IMR-90 (cell line): ENCODE data around the gene ROCK2. TPM values are rescaled to one million over a fixed set of nuclear protein-coding genes. Genes with fewer than 3 reads are reported as not detected.

Experiments used
- ATAC-seq: fragments of 200-7000 bp; cut with Tn5 transposase; 2 replicates; pipeline ENCODE4 v1.9.1; 2020; ENCODE audit warnings: low read depth, mild to moderate bottlenecking, moderate library complexity
- BruUV-seq: library from RNA; stranded (reverse); fragments of 400-500 nt; replicated peaks from 2 replicates; lab custom pipeline; 2021; lab: Mats Ljungman, UMichigan
- CTCF ChIA-PET: fragments of 300-600 bp; formaldehyde crosslinking; extraction: SDS; loops from one replicate; lab custom pipeline; 2021; ENCODE audit warnings: antibody characterized with exemption; lab: Yijun Ruan, JAX
- POLR2A ChIA-PET: fragments of 300-600 bp; sonication (Branson Sonifier 250); formaldehyde crosslinking; loops from one replicate; lab custom pipeline; 2022; ENCODE audit warnings: antibody characterized with exemption; ENCODE audit not compliant: unreplicated experiment; lab: Charles Lee
- DNase-seq: peaks from one replicate; pipeline ENCODE4 v3.0.0; 2013
- H2AFZ ChIP-seq: replicated peaks from 2 replicates; pipeline ENCODE3; 2013; ENCODE audit warnings: low read length, mild to moderate bottlenecking; ENCODE audit not compliant: poor library complexity
- H2AK5ac ChIP-seq: 2 replicates; pipeline ENCODE4 v1.6.1; 2013; ENCODE audit warnings: low read depth, low read length, inconsistent platforms
- H2AK9ac ChIP-seq: replicated peaks from 2 replicates; pipeline ENCODE3; 2013; ENCODE audit warnings: mild to moderate bottlenecking, low read depth, low read length, moderate library complexity; ENCODE audit not compliant: poor library complexity
- H2BK120ac ChIP-seq: 2 replicates; pipeline ENCODE4 v1.6.1; 2013; ENCODE audit warnings: low read depth, low read length, inconsistent platforms
- H2BK15ac ChIP-seq: 3 replicates; pipeline ENCODE4 v1.6.1; 2013; ENCODE audit warnings: low read depth, low read length, inconsistent platforms
- H2BK20ac ChIP-seq: 2 replicates; pipeline ENCODE4 v1.6.1; 2013; ENCODE audit warnings: low read depth, mild to moderate bottlenecking, inconsistent platforms, low read length, moderate library complexity
- H2BK5ac ChIP-seq: 2 replicates; pipeline ENCODE4 v1.6.1; 2013; ENCODE audit warnings: mild to moderate bottlenecking, low read depth, low read length, inconsistent platforms; ENCODE audit not compliant: poor library complexity, severe bottlenecking
- H3K14ac ChIP-seq: replicated peaks from 2 replicates; pipeline ENCODE4 v1.6.1; 2013; ENCODE audit warnings: low read depth, low read length, inconsistent platforms
- H3K18ac ChIP-seq: 2 replicates; pipeline ENCODE4 v1.6.1; 2013; ENCODE audit warnings: low read depth, low read length, control low read depth
- H3K23ac ChIP-seq: 2 replicates; pipeline ENCODE4 v1.6.1; 2013; ENCODE audit warnings: low read depth, low read length, inconsistent platforms
- H3K27ac ChIP-seq: 2 replicates; pipeline ENCODE4 v1.5.1; 2013; ENCODE audit warnings: mild to moderate bottlenecking, control low read depth, low read length; ENCODE audit not compliant: insufficient read depth
- H3K27me3 ChIP-seq: 2 replicates; pipeline ENCODE4 v1.6.1; 2013; ENCODE audit warnings: low read length; ENCODE audit not compliant: control insufficient read depth, insufficient read depth
- H3K36me3 ChIP-seq: 2 replicates; pipeline ENCODE4 v1.6.1; 2013; ENCODE audit warnings: low read length, mixed read lengths; ENCODE audit not compliant: control insufficient read depth, insufficient read depth
- H3K4ac ChIP-seq: 2 replicates; pipeline ENCODE4 v1.6.1; 2013; ENCODE audit warnings: low read depth, low read length, inconsistent platforms
- H3K4me1 ChIP-seq: 2 replicates; pipeline ENCODE4 v1.6.1; 2013; ENCODE audit warnings: low read length, mixed read lengths; ENCODE audit not compliant: control insufficient read depth, insufficient read depth
- H3K4me2 ChIP-seq: 2 replicates; pipeline ENCODE4 v1.6.1; 2013; ENCODE audit warnings: low read depth, mild to moderate bottlenecking, control low read depth, low read length, moderate library complexity
- H3K4me3 ChIP-seq: 2 replicates; pipeline ENCODE4 v1.5.1; 2013; ENCODE audit warnings: low read depth, mild to moderate bottlenecking, control low read depth, low read length, moderate library complexity; ENCODE audit not compliant: insufficient read depth
- H3K56ac ChIP-seq: 2 replicates; pipeline ENCODE4 v1.6.1; 2013; ENCODE audit warnings: low read length, inconsistent platforms; ENCODE audit not compliant: insufficient read depth; ENCODE audit errors: extremely low read depth
- H3K79me1 ChIP-seq, 2 experiments: 2 replicates each; pipeline ENCODE4 v1.6.1; 2013; ENCODE audit warnings: low read length in 2 of 2, inconsistent platforms in 1 of 2, low read depth in 1 of 2
- H3K9ac ChIP-seq: 2 replicates; pipeline ENCODE4 v1.6.1; 2013; ENCODE audit warnings: low read depth, low read length, control low read depth
- H3K9me1 ChIP-seq: 2 replicates; pipeline ENCODE4 v1.6.1; 2013; ENCODE audit warnings: low read length, inconsistent platforms; ENCODE audit not compliant: insufficient read depth
- H3K9me3 ChIP-seq: 2 replicates; pipeline ENCODE4 v1.6.1; 2013; ENCODE audit warnings: low read length; ENCODE audit not compliant: control insufficient read depth, insufficient read depth
- H4K20me1 ChIP-seq: 2 replicates; pipeline ENCODE4 v1.6.1; 2013; ENCODE audit warnings: low read length, inconsistent platforms; ENCODE audit not compliant: insufficient read depth
- H4K5ac ChIP-seq: 2 replicates; pipeline ENCODE4 v1.6.1; 2013; ENCODE audit warnings: mild to moderate bottlenecking, low read depth, low read length, control low read depth
- H4K8ac ChIP-seq, 2 experiments: 2 replicates each; pipeline ENCODE4 v1.6.1; 2013; ENCODE audit warnings: low read depth in 2 of 2, low read length in 2 of 2, control low read depth in 1 of 2, inconsistent platforms in 1 of 2
- H4K91ac ChIP-seq: 2 replicates; pipeline ENCODE4 v1.6.1; 2013; ENCODE audit warnings: low read depth, low read length, inconsistent platforms; ENCODE audit not compliant: insufficient read depth
- CHD1 ChIP-seq: IDR thresholded peaks from 2 replicates; pipeline ENCODE4 v1.6.1; 2012; ENCODE audit warnings: low read depth, low read length, improper control_type of control experiment
- WGBS, 2 experiments: methylation state at CpG; one replicate each; pipeline versions ENCODE4 v1.1.5 to v1.1.7; 2013; ENCODE audit warnings: missing lambda C conversion rate in 2 of 2; ENCODE audit not compliant: insufficient read length in 1 of 2; ENCODE audit errors: extremely low coverage in 2 of 2; 5-methylcytosine and 5-hydroxymethylcytosine counted together
- dilution Hi-C: fragments of 300-500 bp; cut with HindIII; formaldehyde crosslinking; loops from one replicate; pipeline ENCODE4 v1.14.3; 2018; ENCODE audit warnings: low sequenced_read_pairs; ENCODE audit not compliant: unreplicated experiment
- in situ Hi-C: fragments of 300-500 bp; cut with MboI; formaldehyde crosslinking; loops from 3 replicates; pipeline ENCODE4 v1.14.3; 2019; ENCODE audit warnings: low sequenced_read_pairs, inconsistent platforms, mixed read lengths
- intact Hi-C: fragments of 100-400 bp; cut with micrococcal nuclease; formaldehyde crosslinking; loops from 2 replicates; pipeline ENCODE4 v1.10.0; 2022
- polyA plus RNA-seq, 3 experiments: library from polyadenylated mRNA; depleted of rRNA; stranded (reverse); fragments of >200 nt; gene quantifications; 2 replicates each; pipeline ENCODE4 v1.2.3, GENCODE V29; 2012; ENCODE audit warnings: low replicate concordance in 1 of 3
- total RNA-seq: library from RNA; depleted of rRNA; stranded (reverse); fragments of >200 nt; gene quantifications from 2 replicates; pipeline ENCODE4 v1.2.3, GENCODE V29; 2012

Gene ROCK2
- total and polyA plus RNA-seq, 2 of the 4 experiments (the other 2 are of a cell fraction), result 9.0 to 28.3 TPM

- DNase-seq, result no peak
- no peak overlapping the region for H3K18ac ChIP-seq
- intact Hi-C loops, result no loop called here
These were observed 8.5 kb upstream of the ROCK2 start for GRCh38 chr2:11352781-11353537.

More at GRCh38 chr2:11352781-11353537, 8.5 kb upstream of the ROCK2 start:
- no TSS peak for BruUV-seq
- Histone ChIP-seq H3K9me3 (no peaks in the 10 kb centered on the region), H3K4ac (no peak overlapping the region), H3K79me1 (no peaks in the 10 kb centered on the region), H3K4me1 (peaks cover 7% of the 10 kb centered on the region), H2BK15ac (no peak overlapping the region), H4K20me1 (no peaks in the 10 kb centered on the region), H4K91ac (no peak overlapping the region), H3K14ac (no peak overlapping the region; the same call in 1 of the 2 replicates), H3K56ac (no peak overlapping the region), H2AFZ (peak overlapping the region; percentile 56), H2AK5ac (0 out of 2 replicates have a peak overlapping the region, but pooled peaks have one; percentile 14), H3K23ac (no peak overlapping the region), H3K9me1 (0 out of 2 replicates have a peak, but pooled peaks cover 7% of the 10 kb centered on the region), H3K36me3 (no peaks in the 10 kb centered on the region), H2BK20ac (no peak overlapping the region), H4K5ac (no peak overlapping the region), H3K4me2 (no peak overlapping the region), H2BK5ac (no peak overlapping the region), H4K8ac (no peak overlapping the region), H3K4me3 (no peak overlapping the region), H3K27me3 (no peaks in the 10 kb centered on the region; the same call in 1 of the 2 replicates), H2AK9ac (no peak overlapping the region), H2BK120ac (no peak overlapping the region), H3K27ac (no peak overlapping the region), H3K9ac (no peak overlapping the region)
- POLR2A ChIA-PET, result no interaction called here
- no peak for TF ChIP-seq CHD1
- CTCF ChIA-PET, result interaction anchor here (0.8 kb wide), 1 partner anchor 22 kb away, joined by 4 read pairs; no protein-coding TSS in a partner anchor
- dilution Hi-C loops, result no loop called here
- 82% methylated on average over 3 of the region's 10 CpGs; no CpG with 5 or more reads in 1 of the 2 experiments for WGBS, 2 experiments
- in situ Hi-C loops, result no loop called here
- no peak for ATAC-seq
